GM19438 (cell line): ENCODE data around the gene NPY5R.
A peak's percentile ranks its signal among the peaks of the same experiment; 100 is the strongest.

Experiments
- ATAC-seq: cut with Tn5 transposase; IDR thresholded peaks from one replicate; pipeline ENCODE4 v1.9.1; 2021; ENCODE audit warnings: low read depth; ENCODE audit not compliant: unreplicated experiment

Gene NPY5R

DNA sequence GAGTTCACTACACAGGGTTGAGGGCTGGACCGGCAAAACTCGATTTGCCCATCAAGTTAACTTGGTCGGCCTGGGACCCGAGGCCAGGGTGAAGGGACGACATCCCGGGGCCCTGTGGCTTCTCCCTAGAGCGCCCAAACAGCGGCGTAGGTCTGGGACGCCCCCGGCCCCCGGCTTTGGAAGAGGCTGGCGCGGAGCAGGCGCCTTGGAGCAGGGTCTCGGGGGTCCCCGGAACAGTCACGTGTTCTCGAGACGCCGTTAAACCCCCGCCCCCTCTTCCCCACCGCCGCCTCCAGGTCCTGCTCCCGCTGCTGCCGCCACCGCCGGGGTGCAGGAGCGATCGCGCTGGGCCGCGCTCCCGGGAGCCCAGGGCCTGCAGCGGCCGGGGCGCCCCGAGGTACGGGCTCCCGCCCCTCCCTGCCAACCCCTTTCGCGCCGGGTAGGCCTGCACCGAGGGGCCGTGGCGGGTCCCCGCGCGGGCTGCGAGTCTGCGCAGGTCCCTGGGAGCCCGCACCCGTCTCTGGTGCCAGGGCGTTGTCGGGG lies at the start of gene NPY5R:
NPY5R (plus strand) TSS at position 289 of the 543 bp plus-strand sequence. CDS start 6,382 bp downstream, outside the sequence.
- ATAC-seq, result no peak

DNA sequence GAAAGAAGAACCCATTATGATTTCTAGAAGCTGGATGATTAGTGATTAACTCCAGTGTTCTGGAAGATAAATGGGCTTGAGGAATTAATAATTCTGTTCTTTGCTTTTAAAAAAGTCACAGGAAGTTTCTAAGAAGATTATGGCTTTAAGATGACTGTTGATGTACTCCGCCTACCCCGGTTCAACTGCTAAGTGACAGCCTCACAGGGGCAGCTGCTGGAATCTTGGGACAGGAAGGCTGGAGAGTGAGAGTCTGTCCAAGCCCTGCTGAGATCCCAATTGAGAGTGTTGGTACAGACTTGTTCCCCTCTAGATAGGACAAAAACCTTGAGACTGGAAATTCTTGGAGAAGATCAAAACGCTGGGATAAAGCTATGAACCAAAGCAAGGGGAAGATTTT lies 48.6 kb upstream of the NPY5R start:
- ATAC-seq, result no peak

DNA sequence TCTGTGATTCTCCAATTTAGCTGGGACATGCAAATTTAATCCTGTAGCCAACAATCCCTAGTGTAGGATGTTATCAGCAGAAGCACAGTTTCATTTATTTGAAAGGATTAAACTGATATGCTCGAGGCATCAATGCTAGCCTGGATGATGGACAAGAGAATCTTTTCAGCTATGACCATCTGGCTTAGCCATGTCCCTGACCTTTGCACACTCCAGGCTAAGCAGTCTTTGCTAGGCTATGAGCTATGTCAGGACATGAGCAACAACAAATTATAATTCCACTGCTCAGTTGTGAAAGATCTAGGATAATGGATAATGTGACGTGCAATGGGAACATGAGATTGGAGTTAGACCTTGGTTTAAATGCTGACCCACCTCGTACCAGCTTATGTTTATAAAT lies 43.2 kb upstream of the NPY5R start:
- ATAC-seq, result no peak

DNA sequence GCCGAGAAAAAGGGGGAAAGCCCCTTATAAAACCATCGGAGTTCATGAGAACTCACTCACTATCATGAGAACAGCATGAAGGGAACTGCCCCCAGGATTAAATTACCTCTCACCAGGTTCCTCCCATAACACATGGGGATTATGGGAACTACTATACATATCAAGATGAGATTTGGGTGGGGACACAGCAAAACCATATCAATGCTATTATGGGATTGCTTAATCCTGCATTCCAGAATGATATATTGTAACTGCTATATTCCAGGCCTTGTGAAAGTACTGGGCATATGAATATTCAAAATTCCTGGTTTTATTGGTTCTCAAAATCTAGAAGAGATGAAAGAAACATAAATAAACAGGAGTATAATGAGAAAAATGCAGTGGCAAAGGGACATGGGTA lies 40.6 kb upstream of the NPY5R start:
- ATAC-seq, result no peak

DNA sequence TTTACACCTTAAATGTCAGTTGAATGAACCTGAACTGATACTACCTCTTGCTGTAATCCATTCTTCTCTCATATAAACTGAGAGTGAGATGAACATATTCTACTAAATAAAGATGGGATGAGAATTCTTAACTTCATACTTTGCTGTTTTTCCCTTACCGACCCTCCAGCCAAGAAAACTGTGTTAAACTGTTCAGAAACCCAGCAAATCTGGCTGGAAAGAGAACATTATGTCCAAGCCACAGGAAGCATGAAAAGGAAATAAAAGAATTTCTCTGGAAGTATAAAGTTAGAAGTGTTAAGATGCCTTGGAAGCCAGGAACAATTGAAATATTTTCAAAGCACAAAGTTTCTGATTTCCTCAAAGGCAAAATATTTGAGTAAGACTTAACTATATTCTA lies 34.2 kb upstream of the NPY5R start:
- no peak for ATAC-seq

DNA sequence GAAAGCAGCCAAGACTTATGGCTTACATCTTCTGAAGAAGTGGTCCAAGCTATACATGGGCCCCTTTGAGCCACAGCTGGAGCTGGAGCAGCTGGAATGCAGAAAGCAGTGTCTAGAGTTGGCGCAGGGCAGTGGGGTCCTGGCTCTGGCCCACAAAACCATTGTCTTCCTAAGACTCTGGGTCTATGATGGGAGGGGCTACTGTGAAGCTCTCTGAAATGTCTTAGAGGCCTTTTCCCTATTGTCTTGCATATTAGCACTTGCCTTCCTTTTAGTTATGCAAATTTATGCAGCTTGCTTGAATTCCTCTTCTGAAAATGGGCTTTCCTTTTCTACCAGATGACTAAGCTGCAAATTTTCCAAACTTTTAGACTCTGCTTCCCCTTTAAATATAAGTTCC lies 26.6 kb upstream of the NPY5R start:
- ATAC-seq, result no peak

DNA sequence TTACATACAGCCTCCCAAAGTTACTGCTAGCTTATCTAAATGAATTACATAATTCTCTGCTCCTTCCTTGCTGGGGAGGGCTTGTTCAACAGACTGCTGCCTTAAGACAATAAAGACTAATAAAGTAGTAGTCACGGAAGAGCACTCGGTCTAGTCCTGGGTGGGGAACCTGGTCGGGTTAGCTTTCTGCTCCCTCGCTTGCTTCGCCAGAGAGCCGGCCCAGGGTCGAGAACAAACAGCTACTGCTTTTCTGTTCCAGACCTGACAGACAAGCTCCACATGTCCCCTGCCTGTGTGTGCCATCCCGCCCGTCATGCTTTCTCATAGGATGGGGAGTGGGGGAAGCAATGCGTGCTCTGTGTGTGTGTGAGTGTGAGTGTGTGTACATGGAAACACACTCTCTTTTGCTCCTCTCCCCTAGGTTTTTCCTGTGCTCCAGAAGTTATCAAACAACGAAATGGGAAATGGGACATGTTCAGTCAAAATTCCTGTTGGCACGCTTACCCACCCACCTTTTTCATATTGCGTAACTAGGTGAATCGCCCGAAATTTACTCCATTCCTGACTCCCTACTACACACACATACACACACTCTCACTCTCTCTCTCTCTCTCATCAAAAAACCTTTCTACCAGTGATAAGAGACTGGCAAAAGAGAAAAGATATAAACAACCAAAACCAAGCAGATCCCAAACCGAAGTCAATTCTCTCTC lies 12.6 kb upstream of the NPY5R start:
- ATAC-seq, result no peak

DNA sequence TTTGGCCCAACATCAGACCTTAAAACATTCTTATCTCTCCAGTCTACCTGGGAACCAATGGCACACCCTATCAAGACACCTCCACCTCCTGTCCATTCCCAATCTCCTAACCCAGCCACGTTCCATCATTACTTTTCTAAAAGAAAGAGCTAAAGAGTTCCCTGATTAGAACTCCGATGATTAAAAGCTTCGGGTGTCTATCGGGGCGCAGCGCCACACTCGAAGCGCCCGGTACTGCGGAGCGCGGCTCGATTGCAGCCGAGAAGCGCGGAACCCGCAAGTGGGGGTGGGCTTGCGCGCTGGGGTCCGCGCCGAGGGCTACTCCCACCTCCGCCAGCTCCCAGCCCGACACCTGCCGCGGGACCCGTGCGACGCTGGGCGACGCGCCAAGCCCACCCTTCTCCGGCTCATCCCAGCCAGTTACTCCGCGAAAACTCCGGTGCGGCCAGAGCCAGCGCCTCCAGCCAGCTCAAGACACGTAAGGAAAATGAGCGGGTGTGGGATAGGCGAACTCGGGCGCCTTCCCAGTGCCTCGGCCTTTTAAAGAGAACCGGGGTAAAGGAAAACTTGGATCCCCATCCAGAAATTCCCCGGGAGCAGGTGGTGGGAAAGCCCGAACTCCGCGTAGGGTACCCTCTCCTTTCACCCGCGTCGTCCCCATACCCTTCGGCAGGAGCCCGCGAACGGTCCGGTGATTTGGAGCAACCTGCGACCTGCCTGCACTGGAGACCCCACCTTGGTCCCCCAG lies 11.9 kb upstream of the NPY5R start:
- ATAC-seq, result peak; percentile 41

DNA sequence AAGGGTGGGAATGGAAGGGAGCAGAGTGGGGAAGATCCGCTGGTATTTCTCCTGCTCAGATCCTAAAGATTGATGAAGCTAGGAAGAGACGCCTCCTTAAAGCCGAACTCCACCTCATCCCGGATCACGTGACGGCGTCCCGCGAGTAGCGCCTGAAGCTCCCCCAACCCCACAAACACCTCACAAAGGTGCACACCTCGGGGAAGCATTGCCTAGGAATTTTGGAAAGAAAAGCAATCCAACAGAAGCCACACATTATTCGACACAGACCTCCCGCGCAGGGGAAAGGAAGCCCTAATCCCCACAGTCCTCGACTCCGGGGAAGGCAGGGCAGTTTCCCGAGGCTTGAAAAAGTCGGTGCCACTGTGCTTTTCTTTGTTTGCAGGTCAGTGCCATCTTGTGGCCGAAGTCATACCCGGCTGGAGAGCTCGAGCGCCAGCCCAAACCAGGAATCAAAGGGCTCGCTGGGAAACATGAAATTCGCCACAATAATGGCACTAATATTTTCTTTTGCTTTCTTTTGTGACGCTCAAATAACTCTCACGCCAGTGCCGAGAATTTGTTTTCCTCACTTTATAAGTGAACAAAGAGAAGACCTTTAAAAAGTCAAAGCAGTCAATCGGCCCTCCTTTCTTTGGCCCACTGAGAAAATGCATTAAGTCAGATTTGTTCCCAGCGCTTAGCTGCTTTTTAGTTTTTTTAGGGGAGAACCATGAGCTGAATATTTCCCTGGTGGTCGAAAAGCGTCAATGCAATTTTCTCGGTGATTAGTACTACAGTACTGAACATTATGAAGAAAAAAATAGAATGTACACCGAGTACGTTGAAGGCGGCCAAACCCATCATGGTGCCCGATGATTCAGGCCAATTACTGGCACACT lies 10.9 kb upstream of the NPY5R start, which contains the start of gene NPY1R:
NPY1R (minus strand) TSS at position 71 of the 881 bp plus-strand sequence. CDS start 6,042 bp downstream, outside the sequence.
- peak; percentile 87 for ATAC-seq

DNA sequence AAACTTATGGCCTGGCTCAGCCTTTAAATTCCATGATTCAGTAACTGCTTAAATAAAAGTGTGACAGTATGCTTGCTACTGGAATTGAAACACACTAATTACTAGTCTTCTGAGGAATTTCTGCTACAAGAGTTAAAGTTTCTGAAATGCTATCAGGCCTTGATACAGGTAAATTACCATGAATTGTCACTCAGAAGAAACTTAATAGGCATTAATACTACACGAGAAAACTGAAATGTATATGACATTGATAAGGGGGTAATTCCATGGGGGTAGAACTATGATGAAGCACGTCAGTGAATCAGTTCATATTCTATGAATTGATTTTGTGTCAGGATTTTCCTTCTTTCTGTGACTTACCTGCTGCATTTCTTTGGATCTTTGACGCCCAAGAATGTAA lies 8.3 kb upstream of the NPY5R start:
- no peak for ATAC-seq

DNA sequence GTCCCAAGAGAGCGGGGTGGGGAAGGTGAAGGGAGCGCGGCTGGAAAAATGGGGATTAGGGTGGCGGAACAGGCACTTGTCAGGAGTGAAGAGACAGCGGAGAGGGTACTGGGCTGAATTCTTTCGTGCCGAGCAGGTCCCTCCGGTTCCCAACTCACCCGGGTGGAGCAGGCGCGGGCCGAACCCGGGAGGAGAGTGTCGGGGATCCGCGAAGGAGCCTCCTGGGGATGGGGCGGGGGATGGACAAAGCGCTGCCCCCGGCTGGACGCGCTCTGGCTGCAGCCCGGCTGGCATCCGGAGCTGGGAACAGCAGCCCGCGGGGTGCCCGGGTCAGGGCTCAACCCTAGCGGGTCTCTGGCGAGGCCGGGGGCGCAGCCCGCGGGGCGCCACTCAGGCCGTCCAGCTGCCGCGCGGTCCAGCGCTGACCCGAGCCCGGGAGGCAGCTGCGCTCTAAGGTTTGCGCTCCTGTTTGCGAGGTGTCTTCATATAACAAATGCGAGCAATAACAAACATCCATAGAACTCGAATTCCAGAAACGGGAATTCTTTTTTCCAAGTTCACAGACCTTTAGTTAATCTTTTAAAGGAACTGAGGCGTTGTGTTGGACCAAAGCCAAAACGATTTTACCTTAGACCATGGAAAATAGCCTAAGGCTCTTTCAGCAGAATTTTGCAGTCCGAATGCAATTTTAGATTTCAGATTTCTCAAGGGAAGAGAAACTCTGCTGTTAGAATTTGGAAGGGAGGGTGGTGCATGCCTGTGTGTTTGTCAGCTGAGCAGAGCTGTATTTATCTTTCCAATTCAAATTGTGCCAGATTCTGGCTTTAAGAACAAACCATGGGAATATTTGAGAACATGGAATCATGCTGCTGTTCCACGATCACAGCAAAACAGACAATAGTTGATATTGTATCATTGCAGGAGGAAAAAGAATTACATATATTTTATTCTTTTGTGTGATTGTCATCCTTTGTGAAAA lies 744 bp downstream of the NPY5R start:
- no peak for ATAC-seq

DNA sequence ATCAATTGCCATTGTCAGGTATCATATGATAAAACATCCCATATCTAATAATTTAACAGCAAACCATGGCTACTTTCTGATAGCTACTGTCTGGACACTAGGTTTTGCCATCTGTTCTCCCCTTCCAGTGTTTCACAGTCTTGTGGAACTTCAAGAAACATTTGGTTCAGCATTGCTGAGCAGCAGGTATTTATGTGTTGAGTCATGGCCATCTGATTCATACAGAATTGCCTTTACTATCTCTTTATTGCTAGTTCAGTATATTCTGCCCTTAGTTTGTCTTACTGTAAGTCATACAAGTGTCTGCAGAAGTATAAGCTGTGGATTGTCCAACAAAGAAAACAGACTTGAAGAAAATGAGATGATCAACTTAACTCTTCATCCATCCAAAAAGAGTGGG lies 7.0 kb downstream of the NPY5R start:
- ATAC-seq, result no peak

DNA sequence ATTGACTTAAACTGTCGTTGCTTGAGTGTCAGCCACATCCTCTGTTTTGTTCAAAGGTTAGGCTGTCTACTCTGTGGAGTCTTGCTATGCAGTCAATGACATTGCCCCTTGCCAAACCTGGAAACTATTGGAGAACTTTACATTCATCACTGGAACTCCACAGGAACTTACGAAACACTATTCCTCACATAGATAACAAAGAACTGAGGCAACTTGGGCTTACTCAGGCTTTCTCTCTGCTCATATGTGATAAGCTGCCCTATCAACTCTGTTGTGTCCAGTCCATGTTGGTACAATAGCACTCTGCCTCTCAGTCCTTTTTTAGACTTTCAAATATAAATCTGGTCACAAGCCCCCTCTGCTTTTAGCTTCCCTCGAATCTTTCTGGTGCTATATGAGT lies 9.4 kb downstream of the NPY5R start:
- ATAC-seq, result no peak

DNA sequence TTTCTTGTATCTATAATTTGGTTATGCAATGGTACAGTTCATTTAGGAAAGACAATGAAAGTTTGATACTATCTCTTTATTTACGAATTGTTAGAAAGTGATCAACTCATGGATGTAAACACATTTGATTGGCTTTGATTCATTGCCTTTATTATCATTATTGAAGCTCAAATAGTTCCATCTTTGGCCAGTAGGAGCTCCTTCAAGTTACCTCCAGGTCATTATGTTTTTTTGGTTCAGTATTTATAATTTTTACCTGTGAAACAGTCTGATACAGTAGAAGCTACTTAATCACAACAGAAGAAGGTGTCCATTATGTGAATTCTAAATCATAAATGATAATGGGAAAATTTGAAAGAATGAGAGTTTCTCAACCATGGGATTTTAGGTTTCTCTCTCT lies 12.4 kb downstream of the NPY5R start:
- no peak for ATAC-seq

DNA sequence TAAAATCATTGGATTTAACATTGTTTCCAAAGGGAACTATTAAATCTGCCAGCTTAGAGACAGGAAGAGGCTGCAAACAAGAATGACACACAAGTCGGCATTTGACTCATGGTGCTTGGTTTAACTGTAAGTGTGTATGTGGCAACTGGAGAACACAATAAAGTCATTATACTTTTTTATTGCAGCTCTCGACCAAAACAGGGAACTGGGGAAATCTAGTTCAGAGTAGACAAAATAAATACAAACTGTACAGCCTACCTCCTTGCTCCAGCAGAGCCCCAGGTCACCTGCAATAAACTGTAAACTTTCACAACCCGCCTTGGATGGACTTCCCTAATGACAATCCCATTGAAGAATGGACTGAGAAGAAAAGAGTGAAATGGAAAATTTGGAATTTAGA lies 24.0 kb downstream of the NPY5R start:
- ATAC-seq, result no peak

DNA sequence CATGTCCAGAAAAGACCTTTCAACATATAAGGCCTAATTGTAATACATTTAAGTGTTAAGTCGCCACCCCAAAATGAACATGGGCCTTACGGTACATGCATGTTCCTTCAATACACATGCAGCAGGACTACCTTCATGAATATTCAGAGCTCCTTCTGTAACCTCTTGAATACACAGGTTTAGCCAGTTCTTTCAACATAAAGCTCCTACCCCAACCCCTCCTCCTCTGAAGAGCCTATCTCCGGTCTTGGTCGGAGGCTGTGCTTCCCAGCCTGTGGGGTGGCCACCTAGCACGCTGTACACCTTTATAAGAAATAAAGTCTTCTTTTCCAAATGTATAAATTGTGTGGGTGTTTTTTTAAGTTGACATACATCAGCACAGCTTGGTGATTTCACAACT lies 28.3 kb downstream of the NPY5R start:
- ATAC-seq, result no peak

DNA sequence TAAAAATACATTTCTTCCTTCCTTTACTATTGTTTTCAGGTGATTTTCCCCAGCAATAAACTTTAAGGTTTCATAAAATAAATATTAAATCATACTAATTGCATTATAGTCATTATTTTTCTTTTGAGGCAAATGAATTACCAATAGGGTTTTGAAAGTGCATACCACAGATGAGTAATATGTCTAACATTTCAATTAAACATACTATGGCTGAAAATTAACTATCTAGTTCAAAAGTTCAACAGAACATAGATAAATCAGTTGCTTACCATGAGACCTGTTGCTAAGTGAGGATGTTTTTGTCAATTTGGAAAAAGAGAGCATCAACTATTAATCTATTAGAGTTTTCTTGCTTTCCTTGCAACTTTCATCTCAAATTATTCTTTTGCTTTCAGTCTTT lies 35.0 kb downstream of the NPY5R start:
- ATAC-seq, result no peak

DNA sequence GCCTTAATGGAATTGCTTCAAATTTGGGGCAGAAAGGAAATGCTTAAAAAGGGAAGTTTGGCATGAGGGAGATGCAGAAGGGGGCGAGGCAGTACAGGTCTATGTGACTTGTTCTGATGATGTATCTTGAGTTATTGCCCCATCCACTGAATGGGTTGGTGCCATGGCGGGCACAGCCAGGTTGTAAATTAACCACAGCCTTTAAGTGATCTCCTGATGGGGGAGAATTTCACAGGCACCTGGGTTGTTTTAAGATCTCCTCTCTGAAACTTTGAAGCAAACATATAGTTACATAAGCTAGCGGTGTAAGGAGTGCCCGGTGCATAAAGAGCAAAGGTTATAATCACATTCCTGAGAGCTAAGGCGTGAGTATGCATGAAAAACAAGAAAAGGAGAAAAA lies 37.0 kb downstream of the NPY5R start:
- ATAC-seq, result no peak

DNA sequence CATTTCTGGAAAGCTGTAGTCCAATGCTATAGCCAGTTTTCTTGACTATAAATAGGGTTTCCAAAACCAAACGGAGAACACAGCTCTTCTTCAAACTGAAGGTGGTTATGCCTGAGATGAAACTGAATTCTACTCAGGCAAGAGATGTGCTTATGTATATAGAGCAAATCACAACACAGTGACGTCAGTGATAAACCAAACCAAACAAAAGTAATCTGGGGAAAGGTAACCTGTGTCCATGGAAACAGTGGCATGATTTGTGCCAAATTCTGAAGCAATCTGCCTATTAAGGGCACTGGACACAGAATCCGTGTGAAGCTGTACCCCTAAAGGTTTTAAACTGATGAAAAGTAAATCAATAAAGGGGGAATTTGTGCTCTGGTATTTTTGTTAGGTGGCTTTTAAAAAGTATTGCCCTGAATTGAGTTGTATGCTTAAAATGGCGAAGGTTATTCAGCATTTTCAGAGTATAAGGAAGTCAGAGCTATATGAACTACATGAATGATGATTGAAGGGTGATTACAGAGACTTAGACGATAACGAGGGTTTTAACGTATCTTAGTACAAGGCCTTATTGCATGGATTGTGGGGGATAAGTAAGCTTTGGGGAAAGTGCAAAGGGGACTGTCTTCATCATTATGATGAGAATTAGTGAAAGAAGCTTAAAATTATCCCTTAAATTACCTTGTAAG lies 38.6 kb downstream of the NPY5R start:
- ATAC-seq, result no peak
